ENCODE data around the gene TPGS2.

- TF ChIP-seq CTCF (conservative IDR thresholded peaks at IDR 0.05; ENCODE audit: low read length), result no peak
- no peak for TF ChIP-seq EZH2phosphoT487 (IDR thresholded peaks at IDR 0.05; ENCODE audit: borderline replicate concordance, low read depth, low read length)
Observed at GRCh38 chr18:36813824-36814223, 15.0 kb downstream of the TPGS2 start.

All from OCI-LY7 (cell line).